DND-41 (cell line): ENCODE results near the gene ABHD6.

Experiments used
- ATAC-seq: fragments of 200-7000 bp; cut with Tn5 transposase; 3 replicates; pipeline ENCODE4 v1.9.1; 2021; ENCODE audit warnings: low read depth; ENCODE audit not compliant: insufficient read depth
- DNase-seq: peaks from one replicate; pipeline ENCODE4 v3.0.0-alpha.2; 2020
- H2AFZ ChIP-seq: 2 replicates; pipeline ENCODE4 v1.6.0; 2012; ENCODE audit warnings: low read depth, low read length
- H3K27ac ChIP-seq: 2 replicates; pipeline ENCODE4 v1.5.1; 2012; ENCODE audit warnings: low read length, inconsistent platforms
- H3K27me3 ChIP-seq: fragments of 200-600 bp; sonication (generic); 2 replicates; pipeline ENCODE4 v1.6.0; 2012; ENCODE audit warnings: low read length, mild to moderate bottlenecking, inconsistent platforms; ENCODE audit not compliant: insufficient read depth, poor library complexity
- H3K36me3 ChIP-seq: 2 replicates; pipeline ENCODE4 v1.5.1; 2012; ENCODE audit warnings: low read length, inconsistent platforms; ENCODE audit not compliant: insufficient read depth
- H3K4me1 ChIP-seq: 2 replicates; pipeline ENCODE4 v1.5.1; 2012; ENCODE audit warnings: mild to moderate bottlenecking, low read length; ENCODE audit not compliant: insufficient read depth
- H3K4me2 ChIP-seq: 2 replicates; pipeline ENCODE4 v1.6.0; 2012; ENCODE audit warnings: mild to moderate bottlenecking, moderate library complexity, low read length, inconsistent platforms; ENCODE audit not compliant: insufficient read depth
- H3K4me3 ChIP-seq, 2 experiments: fragments of 200-600 bp in 1 of 2; shearing (Covaris generic) in 1 of 2; 2 replicates each; pipeline ENCODE4 v1.5.1; 2012 to 2016; ENCODE audit warnings: inconsistent platforms in 2 of 2, low read length in 2 of 2, mild to moderate bottlenecking in 2 of 2, low read depth in 1 of 2, moderate library complexity in 1 of 2
- H3K79me2 ChIP-seq: 2 replicates; pipeline ENCODE4 v1.6.0; 2012; ENCODE audit warnings: low read length, inconsistent platforms; ENCODE audit not compliant: insufficient read depth
- H3K9ac ChIP-seq: 2 replicates; pipeline ENCODE4 v1.6.0; 2012; ENCODE audit warnings: low read depth, mild to moderate bottlenecking, inconsistent platforms, low read length, moderate library complexity
- H3K9me3 ChIP-seq: 2 replicates; pipeline ENCODE4 v1.5.1; 2012; ENCODE audit warnings: low read length, moderate library complexity, mild to moderate bottlenecking, inconsistent platforms; ENCODE audit not compliant: insufficient read depth, severe bottlenecking
- H4K20me1 ChIP-seq: 2 replicates; pipeline ENCODE4 v1.6.0; 2012; ENCODE audit warnings: low read length; ENCODE audit not compliant: insufficient read depth
- CTCF ChIP-seq: IDR thresholded peaks from 2 replicates; pipeline ENCODE4 v1.5.1; 2012; ENCODE audit warnings: borderline replicate concordance, low read length, moderate library complexity, mild to moderate bottlenecking; ENCODE audit not compliant: poor library complexity, severe bottlenecking; ENCODE audit errors: extremely low read depth
- EZH2 ChIP-seq: IDR thresholded peaks from 3 replicates; pipeline ENCODE4 v1.6.1; 2012; ENCODE audit warnings: borderline replicate concordance, low read depth, mild to moderate bottlenecking, moderate library complexity, low read length, inconsistent platforms; ENCODE audit not compliant: severe bottlenecking

The ABHD6 gene

DNA sequence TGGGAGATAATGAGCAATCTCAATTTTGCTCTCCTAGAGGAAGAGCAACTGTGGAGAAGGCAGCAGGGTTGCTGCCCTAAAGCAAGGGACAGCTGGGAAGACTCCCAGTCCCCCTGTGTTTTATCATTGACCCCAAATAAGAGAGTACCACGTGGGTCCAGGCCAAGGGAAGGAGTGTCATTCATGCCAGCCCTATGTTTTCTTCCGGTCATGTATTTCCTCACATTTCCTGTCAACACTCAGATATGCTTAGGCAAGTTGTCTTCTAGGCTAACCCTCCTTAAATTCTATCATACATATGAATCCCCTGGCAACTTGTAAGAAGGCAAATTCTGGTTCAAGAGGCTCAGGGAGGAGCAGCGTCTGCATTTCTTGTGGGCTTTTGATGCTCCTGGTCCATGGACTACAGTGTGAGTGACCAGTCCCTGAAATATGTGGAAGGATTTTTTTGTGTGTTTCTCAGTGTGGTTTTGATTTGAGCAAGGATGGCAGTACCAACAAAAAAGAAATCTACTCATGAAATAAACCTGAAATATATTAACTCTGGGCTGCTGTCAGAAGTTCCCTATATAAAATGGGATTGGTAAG, 36.5 kb downstream of the ABHD6 start:
- no peaks in the 10 kb centered on the region for H3K79me2 ChIP-seq
- DNase-seq (no peak), ATAC-seq (no peak)
- H2AFZ ChIP-seq, result no peak overlapping the region
- H3K27me3 ChIP-seq, result no peaks in the 10 kb centered on the region
- H3K4me1 ChIP-seq, result no peaks in the 10 kb centered on the region
- no peaks in the 10 kb centered on the region for H4K20me1 ChIP-seq
- H3K36me3 ChIP-seq, result no peaks in the 10 kb centered on the region
- H3K9me3 ChIP-seq, result no peaks in the 10 kb centered on the region
- TF ChIP-seq EZH2, result no peak
- no peak for TF ChIP-seq CTCF
- H3K4me2 ChIP-seq, result no peak overlapping the region
- no peak overlapping the region for H3K27ac ChIP-seq
- no peak overlapping the region for H3K9ac ChIP-seq
- H3K4me3 ChIP-seq, result no peak overlapping the region

DNA sequence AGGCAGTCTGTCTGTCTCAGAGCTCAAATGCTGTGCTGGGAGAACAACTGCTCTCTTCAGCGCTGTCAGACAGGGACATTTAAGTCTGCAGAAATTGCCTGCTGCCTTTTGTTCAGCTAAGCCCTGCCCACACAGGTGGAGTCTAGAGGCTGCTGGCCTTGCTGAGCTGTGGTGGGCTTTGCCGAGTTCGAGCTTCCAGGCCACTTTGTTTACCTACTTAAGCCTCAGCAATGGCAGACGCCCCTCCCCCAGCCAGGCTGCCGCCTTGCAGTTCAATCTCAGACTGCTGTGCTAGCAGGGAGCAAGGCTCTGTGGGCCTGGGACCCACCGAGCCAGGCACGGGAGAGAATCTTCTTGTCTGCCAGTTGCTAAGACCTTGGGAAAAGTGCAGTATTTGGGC, 43.5 kb downstream of the ABHD6 start:
- H3K4me3 ChIP-seq, result no peak overlapping the region
- ATAC-seq (no peak), DNase-seq (no peak)
- no peaks in the 10 kb centered on the region for H3K27me3 ChIP-seq
- no peaks in the 10 kb centered on the region for H3K4me1 ChIP-seq
- TF ChIP-seq EZH2, result no peak
- TF ChIP-seq CTCF, result no peak
- H3K9ac ChIP-seq, result no peak overlapping the region
- no peak overlapping the region for H3K4me2 ChIP-seq
- H3K27ac ChIP-seq, result no peak overlapping the region
- H3K79me2 ChIP-seq, result no peaks in the 10 kb centered on the region
- no peak overlapping the region for H2AFZ ChIP-seq
- H3K9me3 ChIP-seq, result no peaks in the 10 kb centered on the region
- H3K36me3 ChIP-seq, result no peaks in the 10 kb centered on the region
- H4K20me1 ChIP-seq, result no peaks in the 10 kb centered on the region

- no peaks in the 10 kb centered on the region for H3K27me3 ChIP-seq
- H3K4me2 ChIP-seq, result no peak overlapping the region
- no peaks in the 10 kb centered on the region for H3K79me2 ChIP-seq
- no peak for TF ChIP-seq CTCF
- no peak for TF ChIP-seq EZH2
- H3K36me3 ChIP-seq, result no peaks in the 10 kb centered on the region; the same call in 1 of the 2 replicates
- no peak overlapping the region for H2AFZ ChIP-seq
- no peak overlapping the region for H3K9ac ChIP-seq
- no peaks in the 10 kb centered on the region for H3K4me1 ChIP-seq
- H3K27ac ChIP-seq, result no peak overlapping the region
- no peaks in the 10 kb centered on the region for H4K20me1 ChIP-seq
- DNase-seq (no peak), ATAC-seq (no peak)
- H3K4me3 ChIP-seq, result no peak overlapping the region
- H3K9me3 ChIP-seq, result no peaks in the 10 kb centered on the region
Measured at GRCh38 chr3:58285334-58285733, 47.7 kb downstream of the ABHD6 start.

- H4K20me1 ChIP-seq, result no peaks in the 10 kb centered on the region
- no peaks in the 10 kb centered on the region for H3K79me2 ChIP-seq
- ATAC-seq, result no peak
- no peaks in the 10 kb centered on the region for H3K9me3 ChIP-seq
- H3K27ac ChIP-seq, result no peak overlapping the region
- H3K4me3 ChIP-seq, result no peak overlapping the region
- no peak for DNase-seq
- H3K4me2 ChIP-seq, result no peak overlapping the region
- H3K27me3 ChIP-seq, result no peaks in the 10 kb centered on the region
- TF ChIP-seq CTCF, result no peak
- no peak for TF ChIP-seq EZH2
- no peaks in the 10 kb centered on the region; the same call in 1 of the 2 replicates for H3K36me3 ChIP-seq
- no peak overlapping the region for H3K9ac ChIP-seq
- no peak overlapping the region for H2AFZ ChIP-seq
- no peaks in the 10 kb centered on the region for H3K4me1 ChIP-seq
Measured at GRCh38 chr3:58287354-58287753, 49.8 kb downstream of the ABHD6 start.
